B cell (primary cell): ENCODE measurements around the gene ZNF213. TPM values are rescaled to one million over a fixed set of nuclear protein-coding genes. Genes with fewer than 3 reads are reported as not detected.

Experiments used
- ATAC-seq: fragments of 200-7000 bp; cut with Tn5 transposase; one replicate; pipeline ENCODE4 v1.10.0; 2021; ENCODE audit warnings: low read depth, mild to moderate bottlenecking, moderate number of reproducible peaks, moderate library complexity
- CTCF ChIA-PET: fragments of 350-600 bp; sonication (Branson Sonifier 250); formaldehyde crosslinking; loops from one replicate; lab custom pipeline; 2021; ENCODE audit warnings: antibody characterized with exemption, inconsistent platforms; lab: Charles Lee
- POLR2A ChIA-PET: fragments of 350-600 bp; sonication (Branson Sonifier 250); formaldehyde crosslinking; loops from one replicate; lab custom pipeline; 2021; ENCODE audit warnings: antibody characterized with exemption; lab: Charles Lee
- DNase-seq: peaks from one replicate; pipeline ENCODE4 v3.0.0; 2013
- H2AFZ ChIP-seq: 2 replicates; pipeline ENCODE4 v1.6.1; 2012; ENCODE audit warnings: mild to moderate bottlenecking, low read depth, low read length; ENCODE audit not compliant: insufficient read depth, poor library complexity, severe bottlenecking
- H3K27ac ChIP-seq, 2 donors: 1 replicate in 1 of 2; 2 replicates in 1 of 2; pipeline ENCODE4 v1.5.1; 2012 to 2013; ENCODE audit warnings: low read length in 2 of 2, mild to moderate bottlenecking in 2 of 2, moderate library complexity in 1 of 2
- H3K27me3 ChIP-seq, 4 experiments: fragments of 200-600 bp in 1 of 4; sonication (generic) in 1 of 4; replicated peaks in 1 of 4; 1 replicate in 2 of 4; 2 replicates in 2 of 4; pipeline versions ENCODE4 v1.6.1 to v1.7.0; 2013 to 2016; ENCODE audit warnings: low read length in 3 of 4, mild to moderate bottlenecking in 2 of 4, mixed read lengths in 1 of 4, moderate library complexity in 1 of 4; ENCODE audit not compliant: insufficient read depth in 4 of 4, control insufficient read depth in 3 of 4; ENCODE audit errors: control extremely low read depth in 1 of 4
- H3K36me3 ChIP-seq, 2 experiments: replicated peaks in 1 of 2; 1 replicate in 1 of 2; 2 replicates in 1 of 2; pipeline versions ENCODE4 v1.6.1 to v1.7.1; 2013; ENCODE audit warnings: low read length in 1 of 2; ENCODE audit not compliant: insufficient read depth in 2 of 2, control insufficient read depth in 1 of 2; ENCODE audit errors: control extremely low read depth in 1 of 2, extremely low read depth in 1 of 2
- H3K4me1 ChIP-seq, 2 donors: fragments of 200-600 bp in 1 of 2; sonication (generic) in 1 of 2; 1 replicate in 1 of 2; 2 replicates in 1 of 2; pipeline versions ENCODE4 v1.5.1 to v1.6.1; 2013 to 2017; ENCODE audit warnings: low read length in 2 of 2; ENCODE audit not compliant: control insufficient read depth in 2 of 2, insufficient read depth in 2 of 2
- H3K4me2 ChIP-seq: replicated peaks from 2 replicates; pipeline ENCODE3; 2012; ENCODE audit warnings: mild to moderate bottlenecking, low read depth, low read length; ENCODE audit not compliant: poor library complexity, severe bottlenecking
- H3K4me3 ChIP-seq, 5 experiments: fragments of 200-600 bp in 1 of 5; sonication (generic) in 1 of 5; 1 replicate in 3 of 5; 2 replicates in 2 of 5; pipeline versions ENCODE4 v1.5.1 to v1.7.0; 2011 to 2016; ENCODE audit warnings: low read length in 4 of 5, mild to moderate bottlenecking in 4 of 5, low read depth in 2 of 5, control low read depth in 1 of 5, moderate library complexity in 1 of 5; ENCODE audit not compliant: insufficient read depth in 1 of 5; ENCODE audit errors: control extremely low read depth in 1 of 5, extremely low read depth in 1 of 5
- H3K79me2 ChIP-seq: fragments of 200-600 bp; sonication (generic); one replicate; pipeline ENCODE4 v1.6.0; 2016; ENCODE audit warnings: low read length; ENCODE audit not compliant: control insufficient read depth, insufficient read depth
- H3K9ac ChIP-seq: fragments of 200-600 bp; sonication (generic); 2 replicates; pipeline ENCODE4 v1.6.1; 2017; ENCODE audit warnings: mild to moderate bottlenecking, low read length, moderate library complexity
- H3K9me3 ChIP-seq, 3 donors: one replicate each; pipeline versions ENCODE4 v1.6.1 to v1.7.1; 2013; ENCODE audit warnings: low read length in 2 of 3; ENCODE audit not compliant: control insufficient read depth in 2 of 3, insufficient read depth in 1 of 3; ENCODE audit errors: control extremely low read depth in 1 of 3
- H4K20me1 ChIP-seq: 2 replicates; pipeline ENCODE4 v1.6.0; 2012; ENCODE audit warnings: mild to moderate bottlenecking, low read length; ENCODE audit not compliant: insufficient read depth, control insufficient read depth, poor library complexity, severe bottlenecking
- H3K27ac Mint-ChIP-seq: one replicate; pipeline ENCODE4 v1.8.0; 2021; ENCODE audit warnings: mixed read lengths
- H3K27me3 Mint-ChIP-seq: one replicate; pipeline ENCODE4 v1.8.0; 2021; ENCODE audit warnings: mixed read lengths
- H3K4me1 Mint-ChIP-seq: one replicate; pipeline ENCODE4 v1.8.0; 2021; ENCODE audit warnings: mixed read lengths
- H3K4me3 Mint-ChIP-seq: one replicate; pipeline ENCODE4 v1.8.0; 2021; ENCODE audit warnings: mixed read lengths
- H3K9me3 Mint-ChIP-seq: one replicate; pipeline ENCODE4 v1.8.0; 2022; ENCODE audit warnings: mixed read lengths; ENCODE audit not compliant: insufficient read depth
- CTCF ChIP-seq: fragments of 200-600 bp; IDR thresholded peaks from one replicate; pipeline ENCODE4 v1.8.0; 2022; ENCODE audit warnings: antibody characterized with exemption, mild to moderate bottlenecking
- EZH2 ChIP-seq: IDR thresholded peaks from 2 replicates; pipeline ENCODE4 v1.6.1; 2012; ENCODE audit warnings: borderline replicate concordance, low read depth, mild to moderate bottlenecking, moderate library complexity, low read length; ENCODE audit not compliant: insufficient read depth, poor library complexity, severe bottlenecking
- WGBS: methylation state at CpG from one replicate; pipeline ENCODE4 v1.1.5; 2013; ENCODE audit warnings: missing lambda C conversion rate; ENCODE audit not compliant: insufficient coverage; 5-methylcytosine and 5-hydroxymethylcytosine counted together
- intact Hi-C: fragments of 100-400 bp; cut with micrococcal nuclease; formaldehyde crosslinking; loops from one replicate; pipeline ENCODE4 v1.10.0; 2022
- polyA plus RNA-seq: library from polyadenylated mRNA; depleted of rRNA; stranded (reverse); fragments of >200 nt; gene quantifications from 2 replicates; pipeline ENCODE4 v1.2.3, GENCODE V29; 2012
- small RNA-seq: library from RNA; depleted of rRNA; stranded (forward); fragments of <200 nt; gene quantifications from one replicate; pipeline ENCODE3, GENCODE V24; 2012; ENCODE audit warnings: low replicate concordance, low read depth; ENCODE audit not compliant: insufficient read length
- total RNA-seq, 2 donors: library from RNA; stranded (reverse); fragments of 120-200 nt in 1 of 2; gene quantifications; 1 replicate in 1 of 2; 2 replicates in 1 of 2; pipeline versions ENCODE4 v1.2.3 to v1.2.4, GENCODE V29; 2013 to 2022

Gene ZNF213
- total and polyA plus RNA-seq, 2 donors (not counting 1 experiment from before 2014, with no cell fraction given), result 1.4 to 7.2 TPM

GRCh38 chr16:3189869-3190268, 55.0 kb downstream of the ZNF213 start:
- no CpG with 5 or more reads among the region's 11 CpGs for WGBS
- POLR2A ChIA-PET, result no interaction called here
- Mint-ChIP-seq H3K9me3 (no peaks in the 10 kb centered on the region), H3K27ac (peak overlapping the region; percentile 15), H3K27me3 (peaks cover 70% of the 10 kb centered on the region), H3K4me1 (peaks cover 34% of the 10 kb centered on the region), H3K4me3 (peak overlapping the region; percentile 73)
- DNase-seq (peak; percentile 47), ATAC-seq (no peak)
- no peak overlapping the region for H3K27ac ChIP-seq
- H3K36me3 ChIP-seq, result no peaks in the 10 kb centered on the region
- H3K4me2 ChIP-seq, result peak overlapping the region; percentile 60
- no peak for TF ChIP-seq EZH2
- no peak for TF ChIP-seq CTCF
- H3K79me2 ChIP-seq, result no peaks in the 10 kb centered on the region
- H3K4me3 ChIP-seq, result no peak overlapping the region
- no peak overlapping the region for H3K9ac ChIP-seq
- CTCF ChIA-PET, result no interaction called here
- intact Hi-C loops, result loop anchor here (2.0 kb wide), 2 partner anchors 15 to 37 kb away; no protein-coding TSS in a partner anchor
- peaks cover 0 to 95% (median 75%) of the 10 kb centered on the region in 4 experiments for H3K27me3 ChIP-seq
- no peaks in the 10 kb centered on the region for H4K20me1 ChIP-seq
- peaks cover 27 to 29% of the 10 kb centered on the region in 2 donors for H3K4me1 ChIP-seq
- no peak overlapping the region for H2AFZ ChIP-seq
- H3K9me3 ChIP-seq, result peaks cover 0 to 79% (median 11%) of the 10 kb centered on the region in 3 donors

GRCh38 chr16:3190949-3191353, 56.1 kb downstream of the ZNF213 start:
- peak overlapping the region; percentile 1 for H3K4me2 ChIP-seq
- H3K79me2 ChIP-seq, result no peaks in the 10 kb centered on the region
- H3K36me3 ChIP-seq, result no peaks in the 10 kb centered on the region
- intact Hi-C loops, result loop anchor here (2.0 kb wide), 1 partner anchor 38 kb away; no protein-coding TSS in a partner anchor
- TF ChIP-seq EZH2 (no peak), CTCF (no peak)
- Mint-ChIP-seq H3K27ac (peak overlapping the region; percentile 53), H3K9me3 (no peaks in the 10 kb centered on the region), H3K4me3 (peak overlapping the region; percentile 51), H3K27me3 (peaks cover 72% of the 10 kb centered on the region), H3K4me1 (peaks cover 34% of the 10 kb centered on the region)
- peaks cover 27 to 29% of the 10 kb centered on the region in 2 donors for H3K4me1 ChIP-seq
- ChIA-PET POLR2A (no interaction called here), CTCF (interaction anchor here (0.6 kb wide), 1 partner anchor 17 kb away, joined by 3 read pairs; no protein-coding TSS in a partner anchor)
- H3K9ac ChIP-seq, result no peak overlapping the region
- WGBS, result 18% methylated on average over 15 of the region's 16 CpGs
- no peak for ATAC-seq
- peaks cover 0 to 80% (median 11%) of the 10 kb centered on the region in 3 donors for H3K9me3 ChIP-seq
- H3K4me3 ChIP-seq, result no peak overlapping the region
- no peaks in the 10 kb centered on the region for H4K20me1 ChIP-seq
- peaks cover 0 to 97% (median 73%) of the 10 kb centered on the region in 4 experiments for H3K27me3 ChIP-seq
- H3K27ac ChIP-seq, result no peak overlapping the region
- DNase-seq, result peak; percentile 55
- no peak overlapping the region for H2AFZ ChIP-seq

Small RNA genes within 50 kb of the gene (small RNA-seq; reads per million reads assigned to genes)
- 0.57 reads per million for gene RNU1-22P

Other genes with a start within 250 kb of the ZNF213 start
- 119 and 120 TPM in 2 replicates for gene FLYWCH1, start 223.1 kb upstream of the ZNF213 start, total RNA-seq
- 43.0 and 78.3 TPM in 2 replicates for gene FLYWCH1, start 223.1 kb upstream of the ZNF213 start, polyA plus RNA-seq
- 0.17 and 0.19 TPM in 2 replicates for gene KREMEN2, start 170.8 kb upstream of the ZNF213 start, total RNA-seq
- 1.1 and 2.6 TPM in 2 replicates for gene KREMEN2, start 170.8 kb upstream of the ZNF213 start, polyA plus RNA-seq
- gene PAQR4, start 165.7 kb upstream of the ZNF213 start, total RNA-seq, result 1.8 and 2.6 TPM in 2 replicates
- gene PAQR4, start 165.7 kb upstream of the ZNF213 start, polyA plus RNA-seq, result 1.8 and 2.8 TPM in 2 replicates
- gene PKMYT1, start 154.6 kb upstream of the ZNF213 start, total RNA-seq, result 0.67 and 1.0 TPM in 2 replicates
- gene PKMYT1, start 154.6 kb upstream of the ZNF213 start, polyA plus RNA-seq, result 1.4 and 2.6 TPM in 2 replicates
- not detected in 2 replicates for gene CLDN9, start 122.1 kb upstream of the ZNF213 start, total RNA-seq
- 0.04 and 0.20 TPM in 2 replicates for gene CLDN9, start 122.1 kb upstream of the ZNF213 start, polyA plus RNA-seq
- gene CLDN6, start 116.8 kb upstream of the ZNF213 start, total RNA-seq, result not detected in 2 replicates
- not detected in 2 replicates for gene CLDN6, start 116.8 kb upstream of the ZNF213 start, polyA plus RNA-seq
- gene TNFRSF12A, start 114.7 kb upstream of the ZNF213 start, total RNA-seq, result 0.85 and 1.3 TPM in 2 replicates
- gene TNFRSF12A, start 114.7 kb upstream of the ZNF213 start, polyA plus RNA-seq, result 0.61 and 0.72 TPM in 2 replicates
- gene HCFC1R1, start 111.1 kb upstream of the ZNF213 start, total RNA-seq, result 17.9 and 19.1 TPM in 2 replicates
- gene HCFC1R1, start 111.1 kb upstream of the ZNF213 start, polyA plus RNA-seq, result 15.3 and 24.8 TPM in 2 replicates
- 25.3 and 28.5 TPM in 2 replicates for gene THOC6, start 111.0 kb upstream of the ZNF213 start, total RNA-seq
- 52.2 and 63.9 TPM in 2 replicates for gene THOC6, start 111.0 kb upstream of the ZNF213 start, polyA plus RNA-seq
- gene BICDL2, start 98.1 kb upstream of the ZNF213 start, total RNA-seq, result 0.20 TPM in 1 of 2 replicates, not detected in the other
- gene BICDL2, start 98.1 kb upstream of the ZNF213 start, polyA plus RNA-seq, result not detected in 2 replicates
- 0.17 and 0.22 TPM in 2 replicates for gene MMP25, start 88.5 kb upstream of the ZNF213 start, total RNA-seq
- gene MMP25, start 88.5 kb upstream of the ZNF213 start, polyA plus RNA-seq, result 0.12 and 0.40 TPM in 2 replicates
- gene IL32, start 69.4 kb upstream of the ZNF213 start, total RNA-seq, result 2.0 and 2.3 TPM in 2 replicates
- gene IL32, start 69.4 kb upstream of the ZNF213 start, polyA plus RNA-seq, result 2.0 and 15.0 TPM in 2 replicates
- gene ZSCAN10, start 35.7 kb upstream of the ZNF213 start, total RNA-seq, result not detected in 2 replicates
- 0.36 TPM in 1 of 2 replicates, not detected in the other for gene ZSCAN10, start 35.7 kb upstream of the ZNF213 start, polyA plus RNA-seq
- gene ZNF205, start 22.4 kb upstream of the ZNF213 start, total RNA-seq, result not detected in 2 replicates
- gene ZNF205, start 22.4 kb upstream of the ZNF213 start, polyA plus RNA-seq, result not detected in 2 replicates
- not detected in 2 replicates for gene OR1F1, start 53.2 kb downstream of the ZNF213 start, total RNA-seq
- not detected in 2 replicates for gene OR1F1, start 53.2 kb downstream of the ZNF213 start, polyA plus RNA-seq
- 16.1 and 20.1 TPM in 2 replicates for gene ZNF200, start 100.1 kb downstream of the ZNF213 start, total RNA-seq
- 2.4 and 2.7 TPM in 2 replicates for gene ZNF200, start 100.1 kb downstream of the ZNF213 start, polyA plus RNA-seq
- gene MEFV, start 121.6 kb downstream of the ZNF213 start, total RNA-seq, result 0.10 and 0.25 TPM in 2 replicates
- 0.24 and 0.29 TPM in 2 replicates for gene MEFV, start 121.6 kb downstream of the ZNF213 start, polyA plus RNA-seq
- 43.0 and 46.0 TPM in 2 replicates for gene ZNF263, start 148.5 kb downstream of the ZNF213 start, total RNA-seq
- 21.4 and 24.7 TPM in 2 replicates for gene ZNF263, start 148.5 kb downstream of the ZNF213 start, polyA plus RNA-seq
- gene TIGD7, start 170.4 kb downstream of the ZNF213 start, total RNA-seq, result 12.8 and 15.7 TPM in 2 replicates
- gene TIGD7, start 170.4 kb downstream of the ZNF213 start, polyA plus RNA-seq, result 3.1 and 4.5 TPM in 2 replicates
- 111 and 118 TPM in 2 replicates for gene ZNF75A, start 170.5 kb downstream of the ZNF213 start, total RNA-seq
- 31.4 and 33.6 TPM in 2 replicates for gene ZNF75A, start 170.5 kb downstream of the ZNF213 start, polyA plus RNA-seq
- gene OR2C1, start 220.9 kb downstream of the ZNF213 start, total RNA-seq, result 0.67 and 1.4 TPM in 2 replicates
- 0.52 and 0.91 TPM in 2 replicates for gene OR2C1, start 220.9 kb downstream of the ZNF213 start, polyA plus RNA-seq